ENCODE data around the gene ZNF124. TPM values are rescaled to one million over a fixed set of nuclear protein-coding genes. Genes with fewer than 3 reads are reported as not detected.

ZNF124 gene
- total and polyA plus RNA-seq, 2 of the 13 experiments (the other 11 are each of a cell fraction or from before 2014, with no cell fraction given) = 9.7 to 134 TPM

GRCh38 chr1:247175458-247175857 is 3.6 kb upstream of the ZNF124 start:
- Histone ChIP-seq H3K79me2 (ENCODE audit: insufficient read depth, low read length) (no peaks in the 10 kb centered on the region), H3K27me3 (ENCODE audit: control insufficient read depth in 1 of 2, insufficient read depth in 2 of 2, low read length in 2 of 2) (peaks cover 0 to 13% of the 10 kb centered on the region in 2 experiments; a peak in 1 of 5 replicates), H3K4me2 (ENCODE audit: low read depth, low read length) (no peak overlapping the region), H3K9me3 (ENCODE audit: low read length) (no peaks in the 10 kb centered on the region), H3K9ac (ENCODE audit: insufficient read depth, low read depth, low read length) (no peak overlapping the region), H4K20me1 (ENCODE audit: insufficient read depth, low read length) (no peaks in the 10 kb centered on the region), H3K27ac (ENCODE audit: extremely low read length, insufficient read depth, low read length) (no peak overlapping the region), H3K36me3 (replicated peaks in 1 of 2; ENCODE audit: control insufficient read depth in 1 of 2, insufficient read depth in 2 of 2, low read length in 2 of 2) (no peaks in the 10 kb centered on the region), H3K4me1 (ENCODE audit: insufficient read depth, low read length) (no peaks in the 10 kb centered on the region), H2AFZ (ENCODE audit: low read length) (no peak overlapping the region), H3K4me3 (replicated peaks in 1 of 3; ENCODE audit: insufficient read depth in 1 of 3, low read depth in 2 of 3, low read length in 3 of 3) (no peak overlapping the region)
- DNase-seq (ENCODE audit: low spot score) = no peak
- in situ Hi-C loops (cut with HindIII; ENCODE audit: extremely low pct_ligation_motif_present, low pct_unique_long_range_greater_than_20kb) = no loop called here
- CTCF ChIA-PET (ENCODE audit: low intra/inter-chr PET ratio, low total read pairs) = no interaction called here
- TF ChIP-seq ARID5B (CRISPR knock-in tag; IDR thresholded peaks at IDR 0.05) (no peak), CEBPB (IDR thresholded peaks at IDR 0.05; ENCODE audit: borderline replicate concordance, low read depth, low read length) (peak; percentile 13; the same call in 1 of the 2 replicates), ZNF468 (CRISPR knock-in tag; IDR thresholded peaks at IDR 0.05) (no peak)
- ATAC-seq = no peak
- BruUV-seq (replicated peaks) = no TSS peak
- FAIRE-seq = no peak
- 57% methylated on average over 5 of the region's 5 CpGs for WGBS (ENCODE audit: low lambda C conversion rate)
- intact Hi-C loops (cut with micrococcal nuclease; ENCODE audit: unreplicated experiment) = no loop called here
- POLR2A ChIA-PET = no interaction called here

GRCh38 chr1:247173431-247173830 is 1.6 kb upstream of the ZNF124 start:
- peak; percentile 40 for FAIRE-seq

More at GRCh38 chr1:247173431-247173830, 1.6 kb upstream of the ZNF124 start:
- H3K36me3 ChIP-seq (replicated peaks in 1 of 2; ENCODE audit: control insufficient read depth in 1 of 2, insufficient read depth in 2 of 2, low read length in 2 of 2) = peaks cover 0 to 3% of the 10 kb centered on the region in 2 experiments; a peak in 1 of 5 replicates
- H3K9me3 ChIP-seq (ENCODE audit: low read length) = no peaks in the 10 kb centered on the region
- intact Hi-C loops (cut with micrococcal nuclease; ENCODE audit: unreplicated experiment) (no loop called here), in situ Hi-C loops (cut with HindIII; ENCODE audit: extremely low pct_ligation_motif_present, low pct_unique_long_range_greater_than_20kb) (no loop called here)
- no peak overlapping the region for H2AFZ ChIP-seq (ENCODE audit: low read length)
- H3K4me1 ChIP-seq (ENCODE audit: insufficient read depth, low read length) = peaks cover 8% of the 10 kb centered on the region
- no peak for ATAC-seq
- no peak overlapping the region for H3K4me2 ChIP-seq (ENCODE audit: low read depth, low read length)
- H3K9ac ChIP-seq (ENCODE audit: insufficient read depth, low read depth, low read length) = no peak overlapping the region
- POLR2A ChIA-PET = no interaction called here
- TF ChIP-seq SNAPC5 (CRISPR knock-in tag; IDR thresholded peaks at IDR 0.05; ENCODE audit: borderline replicate concordance) = no peak
- TF ChIP-seq ZNF160 (CRISPR knock-in tag; IDR thresholded peaks at IDR 0.05) = no peak
- no peak for TF ChIP-seq TBL1XR1 (IDR thresholded peaks at IDR 0.05; ENCODE audit: borderline replicate concordance, low read length, partially characterized antibody)
- no peak for TF ChIP-seq KLF15 (CRISPR knock-in tag; IDR thresholded peaks at IDR 0.05; ENCODE audit: borderline replicate concordance)
- no peak for TF ChIP-seq GLI4 (CRISPR knock-in tag; IDR thresholded peaks at IDR 0.05; ENCODE audit: borderline replicate concordance)
- TF ChIP-seq SP2 (CRISPR knock-in tag; IDR thresholded peaks at IDR 0.05) = no peak
- no peak for TF ChIP-seq ZNF598 (CRISPR knock-in tag; IDR thresholded peaks at IDR 0.05; ENCODE audit: borderline replicate concordance)
- no peak for TF ChIP-seq ZNF44 (CRISPR knock-in tag; IDR thresholded peaks at IDR 0.05)
- TF ChIP-seq SAP130 (CRISPR knock-in tag; IDR thresholded peaks at IDR 0.05; ENCODE audit: low read depth) = no peak
- no peak for TF ChIP-seq ZNF83 (CRISPR knock-in tag; IDR thresholded peaks at IDR 0.05; ENCODE audit: borderline replicate concordance)
- peaks cover 0 to 9% of the 10 kb centered on the region in 2 experiments; a peak in 1 of 5 replicates for H3K27me3 ChIP-seq (ENCODE audit: control insufficient read depth in 1 of 2, insufficient read depth in 2 of 2, low read length in 2 of 2)
- H3K4me3 ChIP-seq (replicated peaks in 1 of 3; ENCODE audit: insufficient read depth in 1 of 3, low read depth in 2 of 3, low read length in 3 of 3) = no peak overlapping the region
- DNase-seq (ENCODE audit: low spot score) = no peak
- 0 out of 2 replicates have a peak, but pooled peaks cover 2% of the 10 kb centered on the region for H4K20me1 ChIP-seq (ENCODE audit: insufficient read depth, low read length)
- H3K27ac ChIP-seq (ENCODE audit: extremely low read length, insufficient read depth, low read length) = no peak overlapping the region
- WGBS (ENCODE audit: low lambda C conversion rate) = 22% methylated on average over 2 of the region's 2 CpGs
- BruUV-seq (replicated peaks) = no TSS peak
- CTCF ChIA-PET (ENCODE audit: low intra/inter-chr PET ratio, low total read pairs) = no interaction called here
- H3K79me2 ChIP-seq (ENCODE audit: insufficient read depth, low read length) = peaks cover 12% of the 10 kb centered on the region

Data from HepG2 (cell line).